CD4-positive, alpha-beta T cell treated with Interleukin-4 for 1 hour (primary cell): ENCODE data around the gene FIGNL1.

ENCODE experiments used
- DNase-seq, 2 donors: peaks; one replicate each; pipeline ENCODE4 v3.0.0-alpha.2; 2020 to 2022

FIGNL1 gene

DNA sequence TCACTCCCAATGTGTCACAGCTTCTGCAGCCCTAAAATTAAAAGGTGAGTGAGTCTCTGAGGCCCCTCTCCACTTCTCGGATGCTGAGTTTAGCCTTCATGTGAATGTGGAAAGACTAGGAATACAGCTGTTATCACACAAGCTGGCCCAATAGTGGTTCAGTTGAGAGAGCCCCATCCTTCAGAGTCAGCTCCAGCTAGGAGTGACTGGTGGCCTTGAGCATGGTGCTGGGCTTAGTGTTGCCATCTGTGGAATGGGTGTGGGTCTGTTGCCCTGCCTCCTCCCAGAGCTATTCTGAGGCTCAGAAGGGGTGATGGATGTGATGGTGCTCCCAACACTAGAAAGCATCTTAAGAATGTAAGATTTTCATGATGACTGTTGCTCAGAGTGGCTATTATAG lies 55.8 kb downstream of the FIGNL1 start:
- DNase-seq = no peak
